Activated naive CD8-positive, alpha-beta T cell (primary cell): ENCODE data around the gene QKI.
A peak's percentile ranks its signal among the peaks of the same experiment; 100 is the strongest.

ENCODE experiments used
- H3K27ac Mint-ChIP-seq: one replicate; pipeline ENCODE4 v1.8.0; 2021; ENCODE audit warnings: mixed read lengths
- H3K27me3 Mint-ChIP-seq: one replicate; pipeline ENCODE4 v1.8.0; 2021; ENCODE audit warnings: mixed read lengths
- H3K36me3 Mint-ChIP-seq: one replicate; pipeline ENCODE4 v1.8.0; 2021; ENCODE audit warnings: mixed read lengths
- H3K4me1 Mint-ChIP-seq: one replicate; pipeline ENCODE4 v1.8.0; 2021; ENCODE audit warnings: low read depth, mixed read lengths
- H3K4me3 Mint-ChIP-seq: one replicate; pipeline ENCODE4 v1.8.0; 2021; ENCODE audit warnings: mild to moderate bottlenecking, mixed read lengths
- H3K9me3 Mint-ChIP-seq: one replicate; pipeline ENCODE4 v1.8.0; 2021; ENCODE audit warnings: low read depth, mixed read lengths

QKI gene

DNA sequence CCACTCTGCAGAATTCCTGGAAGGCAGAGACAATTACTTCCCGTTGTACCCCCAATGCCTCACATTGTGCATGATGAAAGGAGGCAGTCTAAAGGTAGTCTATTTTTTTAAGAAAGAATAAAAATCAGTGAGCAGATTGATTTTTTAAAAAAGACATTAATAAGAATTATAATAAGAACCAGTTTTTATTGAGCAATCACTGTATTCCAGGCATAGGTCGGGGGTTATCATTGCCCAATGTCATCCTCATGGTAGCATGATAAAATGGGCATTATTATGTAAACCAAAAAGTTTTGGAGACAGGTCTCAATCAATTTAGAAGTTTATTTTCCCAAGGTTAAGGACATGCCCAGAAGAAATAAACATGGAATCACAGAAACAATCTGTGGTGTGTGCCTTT lies 14.0 kb upstream of the QKI start:
- no peak overlapping the region for H3K27ac Mint-ChIP-seq
- peaks cover 12% of the 10 kb centered on the region for H3K27me3 Mint-ChIP-seq
- H3K36me3 Mint-ChIP-seq, result no peaks in the 10 kb centered on the region
- H3K4me3 Mint-ChIP-seq, result no peak overlapping the region
- H3K9me3 Mint-ChIP-seq, result no peaks in the 10 kb centered on the region
- peaks cover 9% of the 10 kb centered on the region for H3K4me1 Mint-ChIP-seq

DNA sequence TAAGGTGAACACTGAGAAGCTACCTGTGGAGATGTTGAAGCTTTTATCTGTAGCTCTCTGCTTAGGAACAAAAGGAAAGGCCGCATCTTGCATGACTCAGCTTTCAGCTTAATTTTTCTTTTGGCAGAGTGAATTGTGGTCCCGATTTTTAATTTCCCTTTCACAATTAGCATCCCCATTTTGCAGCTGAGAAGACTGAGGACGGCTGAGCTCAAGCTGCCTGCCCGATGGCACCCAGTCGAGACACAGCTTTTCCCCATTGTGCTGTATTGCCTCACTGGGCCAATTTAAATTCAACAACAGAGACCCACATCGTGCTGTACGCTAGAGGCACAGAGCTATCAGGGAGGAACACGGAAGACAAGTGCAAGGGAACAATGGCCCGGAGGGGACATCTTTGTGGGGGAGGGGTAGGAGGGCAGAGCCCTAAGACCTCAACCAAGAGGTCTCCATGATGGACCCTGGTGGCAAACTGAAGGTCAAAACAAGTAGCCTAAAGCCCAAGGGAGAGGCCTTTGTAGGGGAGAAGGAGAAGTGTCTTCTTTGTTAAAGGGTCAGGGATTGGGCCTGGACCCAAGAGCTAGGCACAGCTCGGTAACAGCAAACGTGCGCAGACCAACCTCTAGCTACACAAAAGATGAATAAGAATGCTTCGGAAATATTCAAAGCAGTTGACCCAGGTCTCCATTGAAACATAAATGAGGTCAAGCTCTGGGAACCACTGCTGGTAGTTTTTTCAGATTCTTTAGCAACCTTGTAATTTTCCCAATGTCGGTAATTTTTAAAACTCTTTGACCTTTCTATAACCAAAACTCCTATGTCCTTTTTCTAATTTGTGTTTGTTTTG lies 13.3 kb upstream of the QKI start:
- H3K27ac Mint-ChIP-seq, result no peak overlapping the region
- H3K36me3 Mint-ChIP-seq, result no peaks in the 10 kb centered on the region
- H3K9me3 Mint-ChIP-seq, result no peaks in the 10 kb centered on the region
- peaks cover 17% of the 10 kb centered on the region for H3K4me1 Mint-ChIP-seq
- H3K4me3 Mint-ChIP-seq, result no peak overlapping the region
- H3K27me3 Mint-ChIP-seq, result peaks cover 11% of the 10 kb centered on the region

DNA sequence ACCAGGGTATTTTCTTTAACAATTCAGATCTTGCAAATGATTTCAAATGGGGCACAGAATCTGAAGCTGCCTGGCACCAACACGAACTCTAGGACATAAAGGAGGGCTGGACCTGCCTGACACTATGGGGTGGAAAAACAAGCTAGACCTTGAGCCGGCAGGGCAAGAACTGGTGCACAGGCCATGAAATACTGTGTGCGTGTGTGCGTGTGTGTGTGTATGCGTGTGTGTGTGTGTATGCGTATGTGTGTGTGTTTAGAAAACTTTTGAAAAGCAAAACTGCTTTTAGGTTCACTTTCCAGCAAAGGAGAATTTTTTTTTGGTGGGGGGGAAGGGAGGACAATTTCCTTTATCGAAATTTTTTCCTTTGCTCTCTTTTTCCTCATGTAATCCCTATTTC lies 11.9 kb upstream of the QKI start:
- no peaks in the 10 kb centered on the region for H3K36me3 Mint-ChIP-seq
- peaks cover 15% of the 10 kb centered on the region for H3K4me1 Mint-ChIP-seq
- no peak overlapping the region for H3K27ac Mint-ChIP-seq
- H3K27me3 Mint-ChIP-seq, result peaks cover 2% of the 10 kb centered on the region
- no peak overlapping the region for H3K4me3 Mint-ChIP-seq
- no peaks in the 10 kb centered on the region for H3K9me3 Mint-ChIP-seq

DNA sequence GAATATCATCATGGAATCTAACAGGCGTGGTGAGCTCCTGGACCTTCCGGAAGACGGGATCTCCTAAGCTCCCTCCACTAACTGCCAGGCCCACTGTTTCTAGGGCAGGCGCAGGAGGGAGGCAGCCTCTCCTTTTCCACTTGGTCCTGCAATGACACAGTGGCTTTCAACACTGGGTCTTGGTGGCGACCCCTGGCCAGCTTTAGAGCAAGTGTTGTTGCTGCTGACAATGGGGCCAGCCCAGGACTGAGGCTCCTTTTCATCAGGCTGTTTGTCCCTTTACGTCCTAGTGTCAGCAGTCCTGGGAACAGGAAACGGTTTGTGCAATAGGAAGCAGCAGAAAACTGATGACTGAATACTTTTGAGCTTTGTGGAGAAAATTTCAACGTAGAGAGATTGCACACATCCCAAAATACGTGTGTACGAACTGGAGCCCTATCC lies 9.7 kb upstream of the QKI start:
- H3K36me3 Mint-ChIP-seq, result no peaks in the 10 kb centered on the region

GRCh38 chr6:163405412-163406309 lies 8.9 kb upstream of the QKI start:
- Mint-ChIP-seq H3K27ac (peak overlapping the region; percentile 70), H3K9me3 (no peaks in the 10 kb centered on the region), H3K4me1 (peaks cover 15% of the 10 kb centered on the region), H3K27me3 (no peaks in the 10 kb centered on the region), H3K36me3 (no peaks in the 10 kb centered on the region), H3K4me3 (peak overlapping the region; percentile 84)

More for the DNA sequence above, 9.7 kb upstream of the QKI start:
- H3K27ac Mint-ChIP-seq, result no peak overlapping the region
- H3K4me3 Mint-ChIP-seq, result no peak overlapping the region
- H3K9me3 Mint-ChIP-seq, result no peaks in the 10 kb centered on the region
- no peaks in the 10 kb centered on the region for H3K27me3 Mint-ChIP-seq
- H3K4me1 Mint-ChIP-seq, result peaks cover 15% of the 10 kb centered on the region

- Mint-ChIP-seq H3K9me3 (no peaks in the 10 kb centered on the region), H3K36me3 (no peaks in the 10 kb centered on the region), H3K27ac (no peak overlapping the region), H3K4me1 (peaks cover 17% of the 10 kb centered on the region), H3K27me3 (no peaks in the 10 kb centered on the region), H3K4me3 (peak overlapping the region; percentile 84)
Measured at GRCh38 chr6:163406366-163406765, 8.2 kb upstream of the QKI start.

DNA sequence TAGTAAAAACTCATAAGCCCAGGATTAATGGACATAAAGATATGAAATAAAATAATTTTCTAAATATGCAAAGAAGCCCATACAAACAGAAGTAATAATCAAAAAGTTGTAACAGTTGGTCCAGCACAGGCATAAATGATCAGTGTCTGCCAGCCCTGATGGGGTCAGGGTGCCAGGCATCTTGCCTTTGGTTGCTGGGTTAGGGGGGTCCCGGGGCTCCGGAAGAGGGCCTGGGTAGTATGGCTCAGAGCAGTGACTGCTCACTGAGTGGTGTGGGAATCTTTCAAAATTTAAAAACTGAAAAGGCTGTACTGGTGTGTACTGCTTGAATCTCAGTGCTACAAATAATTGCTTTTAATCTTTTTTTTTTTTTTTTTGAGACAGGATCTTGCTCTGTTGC lies 7.7 kb upstream of the QKI start:
- no peak overlapping the region for H3K27ac Mint-ChIP-seq
- H3K9me3 Mint-ChIP-seq, result no peaks in the 10 kb centered on the region
- no peaks in the 10 kb centered on the region for H3K27me3 Mint-ChIP-seq
- H3K36me3 Mint-ChIP-seq, result no peaks in the 10 kb centered on the region
- peaks cover 17% of the 10 kb centered on the region for H3K4me1 Mint-ChIP-seq
- H3K4me3 Mint-ChIP-seq, result peak overlapping the region; percentile 84

DNA sequence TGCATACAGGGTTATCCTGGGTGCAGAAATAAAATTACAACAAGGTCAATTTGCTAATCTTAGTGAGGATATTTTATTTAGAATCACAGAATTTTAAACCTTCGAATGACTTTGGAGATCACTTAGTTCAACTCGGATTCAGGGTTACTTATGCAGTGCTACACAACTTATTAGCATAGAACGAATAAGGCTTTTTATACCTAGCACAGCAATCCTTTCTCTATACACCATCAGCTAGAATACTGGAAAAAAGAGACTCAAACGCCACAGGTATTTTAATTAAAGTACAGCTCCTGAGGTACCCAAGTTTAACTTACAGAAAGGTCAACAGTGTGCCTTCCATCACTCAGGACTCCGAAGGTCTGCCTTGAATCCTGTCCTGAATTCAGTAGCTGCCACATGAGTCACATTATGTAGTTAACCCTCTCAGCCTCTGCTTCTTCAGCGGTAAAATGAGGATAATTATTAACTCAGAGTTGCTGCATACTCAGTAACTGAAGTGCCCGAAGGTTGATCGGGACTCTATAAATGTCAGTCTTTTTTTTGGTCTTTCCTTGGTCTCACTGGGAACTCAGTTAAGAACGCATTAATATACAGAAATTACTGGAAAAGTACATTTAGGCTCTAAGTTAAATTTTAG lies 6.0 kb upstream of the QKI start:
- H3K9me3 Mint-ChIP-seq, result no peaks in the 10 kb centered on the region
- H3K4me3 Mint-ChIP-seq, result no peak overlapping the region
- H3K27me3 Mint-ChIP-seq, result no peaks in the 10 kb centered on the region

DNA sequence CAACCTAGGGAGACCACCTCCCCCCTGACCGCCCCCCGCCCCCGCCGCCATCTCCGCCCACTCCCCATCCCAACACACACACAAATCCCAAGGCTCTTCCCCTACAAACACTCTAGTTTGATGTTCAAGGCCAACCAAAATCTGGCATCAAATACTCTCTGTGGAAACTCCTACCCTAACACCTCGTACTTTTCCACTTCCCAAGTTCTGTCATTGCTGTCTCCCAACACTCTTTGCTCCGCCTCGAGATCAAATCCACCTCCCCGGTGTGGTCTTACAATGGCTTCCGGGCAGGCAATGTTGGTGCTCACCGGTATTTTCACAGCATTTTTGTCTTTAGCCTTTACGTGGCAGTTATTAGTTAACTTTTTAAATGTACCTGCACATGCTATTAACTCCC lies 4.8 kb upstream of the QKI start:
- Mint-ChIP-seq H3K9me3 (no peaks in the 10 kb centered on the region), H3K36me3 (no peaks in the 10 kb centered on the region), H3K27ac (no peak overlapping the region), H3K4me3 (no peak overlapping the region), H3K27me3 (no peaks in the 10 kb centered on the region), H3K4me1 (peaks cover 26% of the 10 kb centered on the region)

More for the DNA sequence above, 6.0 kb upstream of the QKI start:
- Mint-ChIP-seq H3K36me3 (no peaks in the 10 kb centered on the region), H3K4me1 (peaks cover 26% of the 10 kb centered on the region), H3K27ac (no peak overlapping the region)

DNA sequence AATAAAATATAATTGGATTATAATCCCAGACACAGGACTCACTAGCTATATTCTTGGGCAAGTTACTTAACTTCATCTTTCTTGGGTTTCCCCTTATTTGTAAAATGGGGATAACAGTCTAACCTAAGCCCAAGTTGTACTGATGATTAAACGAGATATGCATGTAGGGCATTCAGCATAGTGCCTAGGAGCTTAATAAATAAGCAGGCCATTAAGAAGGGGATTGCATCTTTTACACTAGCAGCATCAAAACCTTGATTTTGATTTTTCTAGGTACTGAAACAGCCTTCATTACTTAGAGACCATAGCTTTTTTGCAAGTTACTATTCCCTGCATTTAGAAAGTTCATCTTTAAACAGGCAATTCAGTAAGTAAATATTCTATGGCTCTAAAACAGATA lies 2.2 kb upstream of the QKI start:
- Mint-ChIP-seq H3K4me1 (peaks cover 24% of the 10 kb centered on the region), H3K27me3 (no peaks in the 10 kb centered on the region), H3K4me3 (peak overlapping the region; percentile 93), H3K36me3 (no peaks in the 10 kb centered on the region), H3K27ac (no peak overlapping the region), H3K9me3 (no peaks in the 10 kb centered on the region)

GRCh38 chr6:163412801-163413344 lies 1.6 kb upstream of the QKI start:
- Mint-ChIP-seq H3K27me3 (no peaks in the 10 kb centered on the region), H3K9me3 (no peaks in the 10 kb centered on the region), H3K27ac (peak overlapping the region; percentile 87), H3K4me3 (peak overlapping the region; percentile 93), H3K4me1 (peaks cover 29% of the 10 kb centered on the region), H3K36me3 (no peaks in the 10 kb centered on the region)

DNA sequence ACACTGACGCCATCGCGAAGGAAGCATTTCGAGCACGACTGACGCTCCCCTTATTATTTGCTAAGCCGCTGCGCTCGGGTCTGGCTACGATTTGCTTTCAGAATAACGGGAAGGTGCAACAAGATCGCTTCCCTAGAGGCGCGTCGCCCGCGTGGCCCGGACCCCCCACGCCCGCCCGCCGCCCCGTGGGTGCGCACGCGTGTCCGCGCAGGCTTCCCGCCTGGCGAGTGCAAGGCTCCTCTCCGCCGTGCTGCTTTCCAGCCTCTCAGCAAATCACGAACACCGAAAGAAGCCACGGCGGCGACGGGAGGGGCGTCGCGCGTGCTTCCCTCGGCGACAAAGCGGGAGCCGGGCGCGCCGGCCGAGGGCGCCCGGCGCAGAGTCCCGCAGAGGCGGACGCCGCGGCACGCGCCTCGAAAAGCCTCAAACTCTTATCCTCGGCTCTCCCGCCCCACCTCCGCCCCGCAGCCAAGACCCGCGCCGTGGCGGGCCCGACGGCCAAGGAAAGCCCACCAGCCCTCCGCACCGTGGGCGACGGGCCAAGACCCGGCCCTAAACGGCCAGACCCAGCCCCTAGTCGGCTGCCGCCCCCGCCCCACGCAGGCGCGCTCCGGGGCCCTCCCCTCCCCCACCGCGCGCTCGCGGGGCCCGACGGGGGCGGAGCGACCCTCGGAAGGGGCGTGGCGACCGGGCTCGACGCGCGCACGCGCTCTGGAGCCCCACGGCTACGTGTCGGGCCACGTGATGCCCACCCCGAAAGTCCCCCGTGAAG lies 987 bp upstream of the QKI start:
- Mint-ChIP-seq H3K9me3 (no peaks in the 10 kb centered on the region), H3K4me3 (peak overlapping the region; percentile 93), H3K36me3 (no peaks in the 10 kb centered on the region), H3K4me1 (peaks cover 32% of the 10 kb centered on the region), H3K27me3 (no peaks in the 10 kb centered on the region), H3K27ac (peak overlapping the region; percentile 87)

DNA sequence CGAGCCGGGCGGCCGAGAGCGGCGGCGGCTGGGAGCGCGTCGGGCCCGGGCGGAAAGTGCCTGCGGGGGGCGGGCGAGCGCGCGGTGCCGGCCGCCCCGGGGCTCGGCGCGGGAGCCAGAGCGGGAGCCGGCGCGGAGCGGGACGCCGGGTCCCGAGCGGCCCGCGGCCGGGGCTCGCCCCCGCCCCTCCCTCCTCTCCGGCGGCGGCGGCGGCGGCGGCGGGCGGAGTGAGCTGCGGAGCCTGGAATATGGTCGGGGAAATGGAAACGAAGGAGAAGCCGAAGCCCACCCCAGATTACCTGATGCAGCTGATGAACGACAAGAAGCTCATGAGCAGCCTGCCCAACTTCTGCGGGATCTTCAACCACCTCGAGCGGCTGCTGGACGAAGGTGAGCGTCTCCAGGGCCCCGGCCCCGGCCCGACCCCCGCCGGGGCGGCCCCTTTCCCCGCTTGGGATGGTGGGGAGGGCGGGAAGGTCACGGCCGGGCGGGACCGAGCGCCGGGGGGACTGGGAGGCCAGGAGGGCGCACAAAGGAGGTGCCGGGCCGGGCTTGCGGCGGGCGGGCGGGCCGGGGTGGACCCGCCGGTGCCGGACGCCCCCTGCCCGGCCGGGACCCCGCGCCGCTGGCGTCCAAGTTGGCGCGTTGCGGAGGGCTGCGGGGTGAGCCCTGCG lies 565 bp downstream of the QKI start:
- peaks cover 47% of the 10 kb centered on the region for H3K4me1 Mint-ChIP-seq
- H3K9me3 Mint-ChIP-seq, result no peaks in the 10 kb centered on the region

More for the DNA sequence above, 565 bp downstream of the QKI start:
- peak overlapping the region; percentile 81 for H3K4me3 Mint-ChIP-seq
- no peak overlapping the region for H3K27ac Mint-ChIP-seq
- H3K27me3 Mint-ChIP-seq, result no peaks in the 10 kb centered on the region
- no peaks in the 10 kb centered on the region for H3K36me3 Mint-ChIP-seq
